SU-DHL-6 (cell line): ENCODE measurements around the gene RETREG1.
A peak's percentile ranks its signal among the peaks of the same experiment; 100 is the strongest.

ENCODE experiments used
- H2AFZ ChIP-seq: fragments of 200-600 bp; sonication (generic); 2 replicates; pipeline ENCODE4 v1.6.1; 2014; ENCODE audit warnings: low read depth, mild to moderate bottlenecking, moderate library complexity, mixed read lengths, antibody characterized with exemption, low read length; ENCODE audit not compliant: severe bottlenecking
- H3F3A ChIP-seq: fragments of 200-600 bp; shearing (Covaris generic); 2 replicates; pipeline ENCODE4 v1.6.0; 2016; ENCODE audit warnings: antibody characterized with exemption, mild to moderate bottlenecking; ENCODE audit not compliant: insufficient read depth
- H3K27ac ChIP-seq: fragments of 200-600 bp; sonication (generic); 2 replicates; pipeline ENCODE4 v1.5.1; 2016; ENCODE audit warnings: low read depth, mild to moderate bottlenecking, low read length, moderate library complexity, mixed read lengths
- H3K27me3 ChIP-seq: fragments of 200-600 bp; sonication (generic), shearing (Covaris generic); 2 replicates; pipeline ENCODE4 v1.6.0; 2014; ENCODE audit warnings: mild to moderate bottlenecking, low read length
- H3K36me3 ChIP-seq: fragments of 200-600 bp; sonication (generic); 2 replicates; pipeline ENCODE4 v1.6.1; 2014; ENCODE audit warnings: mild to moderate bottlenecking, low read length, mixed read lengths
- H3K4me2 ChIP-seq: fragments of 300-600, 200-600 bp; shearing (Covaris generic), sonication (generic); 2 replicates; pipeline ENCODE4 v1.6.0; 2014; ENCODE audit warnings: low read length, low read depth, mild to moderate bottlenecking; ENCODE audit not compliant: poor library complexity, severe bottlenecking
- H3K4me3 ChIP-seq: fragments of 200-600 bp; sonication (generic); 2 replicates; pipeline ENCODE4 v1.5.1; 2014; ENCODE audit warnings: antibody characterized with exemption, low read length, mild to moderate bottlenecking, mixed read lengths; ENCODE audit not compliant: insufficient read depth, poor library complexity, severe bottlenecking
- H3K79me2 ChIP-seq: fragments of 200-600 bp; sonication (generic); 2 replicates; pipeline ENCODE4 v1.6.1; 2014; ENCODE audit warnings: mild to moderate bottlenecking, low read length, moderate library complexity; ENCODE audit not compliant: insufficient read depth
- H3K9ac ChIP-seq: fragments of 200-600 bp; sonication (generic); 2 replicates; pipeline ENCODE4 v1.7.0; 2014; ENCODE audit warnings: mild to moderate bottlenecking, low read length
- H3K9me2 ChIP-seq: fragments of 200-600 bp; sonication (generic); replicated peaks from 2 replicates; pipeline ENCODE4 v1.6.1; 2014; ENCODE audit warnings: low read length; ENCODE audit not compliant: insufficient read depth
- H3K9me3 ChIP-seq: fragments of 200-600 bp; sonication (generic); 2 replicates; pipeline ENCODE4 v1.6.1; 2014; ENCODE audit warnings: low read length, mixed read lengths; ENCODE audit not compliant: insufficient read depth
- H4K20me1 ChIP-seq: fragments of 200-600 bp; sonication (generic); 2 replicates; pipeline ENCODE4 v1.6.1; 2014; ENCODE audit warnings: low read depth, mild to moderate bottlenecking, antibody characterized with exemption, low read length, moderate library complexity, mixed read lengths
- CTCF ChIP-seq: fragments of 200-600 bp; sonication (generic); IDR thresholded peaks from one replicate; pipeline ENCODE4 v1.5.1; 2017; ENCODE audit warnings: antibody characterized with exemption, mild to moderate bottlenecking, low read length, moderate library complexity; ENCODE audit not compliant: insufficient read depth, poor library complexity, severe bottlenecking
- EZH2phosphoT487 ChIP-seq: fragments of 200-600 bp; sonication (generic), shearing (Covaris generic); conservative IDR thresholded peaks from 2 replicates; pipeline ENCODE4 v1.6.1; 2018; ENCODE audit warnings: mild to moderate bottlenecking, antibody characterized with exemption, low read length, moderate library complexity, mixed read lengths

RETREG1 gene

GRCh38 chr5:16551628-16552027, 65.2 kb downstream of the RETREG1 start:
- no peak overlapping the region for H3K9ac ChIP-seq
- 0 out of 2 replicates have a peak, but pooled peaks cover 8% of the 10 kb centered on the region for H3F3A ChIP-seq
- no peaks in the 10 kb centered on the region for H3K9me3 ChIP-seq
- TF ChIP-seq EZH2phosphoT487 (no peak), CTCF (no peak)
- H3K36me3 ChIP-seq, result no peaks in the 10 kb centered on the region
- no peaks in the 10 kb centered on the region for H3K27me3 ChIP-seq
- H3K9me2 ChIP-seq, result no peaks in the 10 kb centered on the region
- H4K20me1 ChIP-seq, result no peaks in the 10 kb centered on the region
- H2AFZ ChIP-seq, result no peak overlapping the region
- no peaks in the 10 kb centered on the region for H3K79me2 ChIP-seq
- no peak overlapping the region for H3K27ac ChIP-seq
- no peak overlapping the region for H3K4me2 ChIP-seq
- no peak overlapping the region for H3K4me3 ChIP-seq

GRCh38 chr5:16550316-16550952, 66.4 kb downstream of the RETREG1 start:
- Histone ChIP-seq H3K9ac (no peak overlapping the region), H3K79me2 (no peaks in the 10 kb centered on the region), H3K4me2 (peak overlapping the region; percentile 43), H3K9me3 (no peaks in the 10 kb centered on the region), H3K9me2 (no peaks in the 10 kb centered on the region), H3K36me3 (no peaks in the 10 kb centered on the region), H3F3A (0 out of 2 replicates have a peak, but pooled peaks cover under 1% of the 10 kb centered on the region), H3K27ac (no peak overlapping the region), H3K4me3 (no peak overlapping the region), H4K20me1 (no peaks in the 10 kb centered on the region), H2AFZ (no peak overlapping the region), H3K27me3 (no peaks in the 10 kb centered on the region)
- TF ChIP-seq CTCF (peak; percentile 80), EZH2phosphoT487 (no peak)

- H3K27ac ChIP-seq, result no peak overlapping the region
- no peak for TF ChIP-seq CTCF
- TF ChIP-seq EZH2phosphoT487, result no peak
- H3K27me3 ChIP-seq, result no peaks in the 10 kb centered on the region
- no peaks in the 10 kb centered on the region for H3K36me3 ChIP-seq
- no peak overlapping the region for H3K9ac ChIP-seq
- no peak overlapping the region for H3K4me3 ChIP-seq
- no peak overlapping the region for H2AFZ ChIP-seq
- H3K79me2 ChIP-seq, result no peaks in the 10 kb centered on the region
- no peaks in the 10 kb centered on the region for H3K9me3 ChIP-seq
- peak overlapping the region; percentile 43 for H3K4me2 ChIP-seq
- H3F3A ChIP-seq, result no peaks in the 10 kb centered on the region
- H4K20me1 ChIP-seq, result no peaks in the 10 kb centered on the region
- H3K9me2 ChIP-seq, result no peaks in the 10 kb centered on the region
Measured at GRCh38 chr5:16549491-16550206, 67.1 kb downstream of the RETREG1 start.
